Measurements from ENCODE around the gene MSH3.

GRCh38 chr5:80796846-80797245 lies 142.4 kb downstream of the MSH3 start:
- TF ChIP-seq CTCF (IDR thresholded peaks at IDR 0.05) (no peak), EP300 (IDR thresholded peaks at IDR 0.05) (no peak)

Data from stomach (tissue), 4 donors.